ENCODE data around the gene TMEM132C. TPM values are rescaled to one million over a fixed set of nuclear protein-coding genes. Genes with fewer than 3 reads are reported as not detected.
A peak's percentile ranks its signal among the peaks of the same experiment; 100 is the strongest.

Gene TMEM132C
- total and polyA plus RNA-seq, 7 donors = 0.60 to 3.5 (median 1.7) TPM; not detected in 1

DNA sequence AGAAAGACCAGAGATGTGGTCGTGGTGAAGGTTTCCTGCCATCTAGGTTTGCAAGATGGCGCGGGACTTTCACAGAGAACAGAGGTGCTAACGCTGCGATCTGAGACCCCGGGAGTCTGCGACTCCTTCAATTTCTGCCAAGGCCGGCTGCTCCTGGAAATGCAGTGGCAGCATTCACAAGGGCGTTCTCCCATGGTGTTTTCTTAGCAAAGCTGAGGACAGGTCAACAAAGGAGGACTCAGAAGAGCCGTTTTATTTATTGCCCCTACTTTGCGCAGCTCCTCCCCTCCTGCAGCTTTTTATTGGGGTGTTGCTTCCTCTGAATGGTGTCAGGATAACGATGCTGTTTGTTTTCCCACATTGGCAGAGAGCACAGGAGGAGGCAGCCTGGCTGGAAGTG is 86.3 kb downstream of the TMEM132C start:
- intact Hi-C loops (cut with DNase I) = no loop called here
- Histone ChIP-seq H3K9me3 (peaks cover 0 to 10% (median 0%) of the 10 kb centered on the region in 4 donors), H3K4me1 (no peaks in the 10 kb centered on the region), H3K27me3 (peaks cover 0 to 13% (median 3%) of the 10 kb centered on the region in 3 donors), H3K4me3 (no peak overlapping the region), H3K36me3 (no peaks in the 10 kb centered on the region), H3K27ac (no peak overlapping the region)
- TF ChIP-seq, protein P1, sequence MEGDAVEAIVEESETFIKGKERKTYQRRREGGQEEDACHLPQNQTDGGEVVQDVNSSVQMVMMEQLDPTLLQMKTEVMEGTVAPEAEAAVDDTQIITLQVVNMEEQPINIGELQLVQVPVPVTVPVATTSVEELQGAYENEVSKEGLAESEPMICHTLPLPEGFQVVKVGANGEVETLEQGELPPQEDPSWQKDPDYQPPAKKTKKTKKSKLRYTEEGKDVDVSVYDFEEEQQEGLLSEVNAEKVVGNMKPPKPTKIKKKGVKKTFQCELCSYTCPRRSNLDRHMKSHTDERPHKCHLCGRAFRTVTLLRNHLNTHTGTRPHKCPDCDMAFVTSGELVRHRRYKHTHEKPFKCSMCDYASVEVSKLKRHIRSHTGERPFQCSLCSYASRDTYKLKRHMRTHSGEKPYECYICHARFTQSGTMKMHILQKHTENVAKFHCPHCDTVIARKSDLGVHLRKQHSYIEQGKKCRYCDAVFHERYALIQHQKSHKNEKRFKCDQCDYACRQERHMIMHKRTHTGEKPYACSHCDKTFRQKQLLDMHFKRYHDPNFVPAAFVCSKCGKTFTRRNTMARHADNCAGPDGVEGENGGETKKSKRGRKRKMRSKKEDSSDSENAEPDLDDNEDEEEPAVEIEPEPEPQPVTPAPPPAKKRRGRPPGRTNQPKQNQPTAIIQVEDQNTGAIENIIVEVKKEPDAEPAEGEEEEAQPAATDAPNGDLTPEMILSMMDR (IDR thresholded peaks at IDR 0.05) = no peak
- TF ChIP-seq EP300 (IDR thresholded peaks at IDR 0.05) (no peak), POLR2A (IDR thresholded peaks at IDR 0.05) (no peak), POLR2AphosphoS5 (IDR thresholded peaks at IDR 0.05) (no peak)
- WGBS, 2 donors = 15 to 24% methylated on average over 12 of the region's 12 CpGs
- no peak for DNase-seq

GRCh38 chr12:128356547-128356946 is 89.6 kb downstream of the TMEM132C start:
- whole genome bisulfite sequencing, 2 donors = 78 to 81% methylated on average over 7 of the region's 7 CpGs
- no peak for DNase-seq
- no peak overlapping the region for H3K4me3 ChIP-seq
- TF ChIP-seq, protein P1 (IDR thresholded peaks at IDR 0.05) = no peak
- TF ChIP-seq POLR2AphosphoS5 (IDR thresholded peaks at IDR 0.05) (no peak), EP300 (IDR thresholded peaks at IDR 0.05) (no peak), POLR2A (IDR thresholded peaks at IDR 0.05) (no peak)
- H3K36me3 ChIP-seq = no peaks in the 10 kb centered on the region
- H3K9me3 ChIP-seq = peaks cover 0 to 3% (median 0%) of the 10 kb centered on the region in 4 donors
- no peaks in the 10 kb centered on the region for H3K4me1 ChIP-seq
- intact Hi-C loops (cut with DNase I) = no loop called here
- no peak overlapping the region for H3K27ac ChIP-seq
- H3K27me3 ChIP-seq = peaks cover 0 to 20% (median 3%) of the 10 kb centered on the region in 3 donors

DNA sequence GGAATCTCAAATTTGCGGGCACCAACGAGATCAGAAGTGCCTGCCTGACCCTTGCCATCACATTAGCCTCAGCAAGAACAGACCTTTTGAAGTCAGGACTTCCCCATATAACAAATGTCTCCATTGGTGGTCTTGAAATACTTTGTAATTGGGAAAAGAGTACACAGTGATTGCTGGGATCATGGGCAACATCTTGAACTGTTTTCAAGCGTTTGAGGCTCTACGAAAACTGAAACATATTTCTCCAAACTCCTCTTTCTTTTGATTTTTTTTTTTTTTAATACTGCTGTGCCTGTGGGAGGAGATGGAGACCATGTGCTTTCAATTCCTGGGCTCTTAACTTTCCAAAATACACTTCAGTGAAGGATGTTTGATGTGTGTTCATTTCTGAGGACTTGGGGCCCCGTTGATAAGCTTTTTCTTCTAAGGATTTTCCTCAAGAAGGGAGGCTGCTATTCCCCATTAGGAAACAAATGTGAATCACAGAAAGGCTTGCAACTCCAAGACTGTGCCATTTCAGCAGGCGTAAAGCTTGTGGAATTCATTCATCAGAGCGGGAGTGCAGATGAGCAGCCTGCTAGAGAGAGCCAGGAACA is 94.5 kb downstream of the TMEM132C start:
- Histone ChIP-seq H3K4me3 (no peak overlapping the region), H3K36me3 (no peaks in the 10 kb centered on the region), H3K27ac (no peak overlapping the region), H3K4me1 (peaks cover 0 to 10% (median 0%) of the 10 kb centered on the region in 4 donors), H3K9me3 (no peaks in the 10 kb centered on the region), H3K27me3 (peaks cover 3 to 41% (median 6%) of the 10 kb centered on the region in 3 donors)
- intact Hi-C loops (cut with DNase I) = no loop called here
- no peak for DNase-seq
- 56 to 58% methylated on average over 7 of the region's 7 CpGs for WGBS, 2 donors
- TF ChIP-seq EP300 (IDR thresholded peaks at IDR 0.05) (no peak), POLR2AphosphoS5 (IDR thresholded peaks at IDR 0.05) (no peak), POLR2A (IDR thresholded peaks at IDR 0.05) (no peak)
- TF ChIP-seq, protein P1 (IDR thresholded peaks at IDR 0.05) = no peak

- Histone ChIP-seq H3K4me3 (peak overlapping the region in 1 of 4 donors; percentile 39), H3K9me3 (no peaks in the 10 kb centered on the region), H3K27me3 (peaks cover 3 to 35% (median 6%) of the 10 kb centered on the region in 3 donors), H3K27ac (no peak overlapping the region), H3K36me3 (no peaks in the 10 kb centered on the region), H3K4me1 (peaks cover 0 to 10% (median 0%) of the 10 kb centered on the region in 4 donors)
- intact Hi-C loops (cut with DNase I) = no loop called here
- WGBS, 2 donors = 26 to 28% methylated on average over 6 of the region's 6 CpGs
- DNase-seq = no peak
- TF ChIP-seq, protein P1 (IDR thresholded peaks at IDR 0.05) = no peak
- TF ChIP-seq EP300 (IDR thresholded peaks at IDR 0.05) = no peak
- TF ChIP-seq POLR2A (IDR thresholded peaks at IDR 0.05) = no peak
Observed at GRCh38 chr12:128365032-128365431, 98.1 kb downstream of the TMEM132C start.

All from sigmoid colon (tissue), 7 donors.